Measurements from ENCODE around the gene STARD5.

Gene STARD5

GRCh38 chr15:81337713-81338157 lies 13.8 kb upstream of the STARD5 start:
- no peak overlapping the region for H3K4me3 ChIP-seq (ENCODE audit: low read length)
- no peak for DNase-seq (ENCODE audit: low read depth)
- TF ChIP-seq, protein P1, sequence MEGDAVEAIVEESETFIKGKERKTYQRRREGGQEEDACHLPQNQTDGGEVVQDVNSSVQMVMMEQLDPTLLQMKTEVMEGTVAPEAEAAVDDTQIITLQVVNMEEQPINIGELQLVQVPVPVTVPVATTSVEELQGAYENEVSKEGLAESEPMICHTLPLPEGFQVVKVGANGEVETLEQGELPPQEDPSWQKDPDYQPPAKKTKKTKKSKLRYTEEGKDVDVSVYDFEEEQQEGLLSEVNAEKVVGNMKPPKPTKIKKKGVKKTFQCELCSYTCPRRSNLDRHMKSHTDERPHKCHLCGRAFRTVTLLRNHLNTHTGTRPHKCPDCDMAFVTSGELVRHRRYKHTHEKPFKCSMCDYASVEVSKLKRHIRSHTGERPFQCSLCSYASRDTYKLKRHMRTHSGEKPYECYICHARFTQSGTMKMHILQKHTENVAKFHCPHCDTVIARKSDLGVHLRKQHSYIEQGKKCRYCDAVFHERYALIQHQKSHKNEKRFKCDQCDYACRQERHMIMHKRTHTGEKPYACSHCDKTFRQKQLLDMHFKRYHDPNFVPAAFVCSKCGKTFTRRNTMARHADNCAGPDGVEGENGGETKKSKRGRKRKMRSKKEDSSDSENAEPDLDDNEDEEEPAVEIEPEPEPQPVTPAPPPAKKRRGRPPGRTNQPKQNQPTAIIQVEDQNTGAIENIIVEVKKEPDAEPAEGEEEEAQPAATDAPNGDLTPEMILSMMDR (IDR thresholded peaks at IDR 0.05; ENCODE audit: insufficient read depth, low read depth, low read length, missing control alignments) = no peak

DNA sequence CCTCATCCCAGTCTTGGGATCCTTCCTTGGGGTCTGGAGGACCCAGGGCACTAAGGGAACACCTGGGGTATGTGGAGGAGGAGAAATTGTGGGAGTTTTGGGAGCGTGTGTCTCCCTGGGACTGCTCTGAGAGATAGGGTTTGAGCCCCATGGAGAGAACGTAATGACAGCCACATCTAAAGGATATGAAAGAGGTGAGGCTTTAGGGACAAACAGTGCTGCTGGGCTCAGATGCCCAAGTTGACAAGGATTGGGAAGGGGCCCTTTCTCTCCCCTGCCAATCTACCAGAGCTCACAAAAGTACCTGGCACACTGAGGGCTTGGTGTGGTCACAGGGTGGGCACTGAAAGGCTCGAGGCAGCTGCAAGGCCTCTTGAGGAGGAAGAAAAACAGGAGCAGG lies 13.3 kb upstream of the STARD5 start:
- TF ChIP-seq, protein P1 (IDR thresholded peaks at IDR 0.05; ENCODE audit: insufficient read depth, low read depth, low read length, missing control alignments) = no peak
- DNase-seq (ENCODE audit: low read depth) = no peak

GRCh38 chr15:81336568-81336967 lies 12.6 kb upstream of the STARD5 start:
- TF ChIP-seq, protein P1 (IDR thresholded peaks at IDR 0.05; ENCODE audit: insufficient read depth, low read depth, low read length, missing control alignments) = peak; percentile 47
- no peak overlapping the region for H3K4me3 ChIP-seq (ENCODE audit: low read length)
- DNase-seq (ENCODE audit: low read depth) = peak; percentile 46

More for the DNA sequence above, 13.3 kb upstream of the STARD5 start:
- H3K4me3 ChIP-seq (ENCODE audit: low read length) = no peak overlapping the region

DNA sequence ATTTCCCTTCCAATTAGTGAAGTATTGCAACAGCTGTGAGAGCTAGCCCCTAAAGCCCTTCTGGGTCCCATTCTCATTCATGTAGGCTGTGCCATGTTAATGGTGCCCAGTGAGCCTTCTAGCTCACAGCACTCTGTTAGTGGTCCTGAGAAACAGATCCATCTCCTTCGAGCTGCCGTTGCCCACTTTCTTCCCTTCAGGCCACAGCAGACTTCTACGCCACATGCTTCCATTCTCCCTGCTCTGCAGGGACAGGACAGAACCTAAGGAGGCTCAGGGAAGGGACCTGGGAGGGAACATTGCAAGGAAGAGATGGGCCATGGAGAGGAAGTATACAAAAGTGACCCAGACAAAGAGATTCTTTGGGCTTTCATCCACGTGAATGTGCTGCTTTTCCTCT lies 11.7 kb upstream of the STARD5 start:
- TF ChIP-seq, protein P1 (IDR thresholded peaks at IDR 0.05; ENCODE audit: insufficient read depth, low read depth, low read length, missing control alignments) = no peak
- no peak for DNase-seq (ENCODE audit: low read depth)
- no peak overlapping the region for H3K4me3 ChIP-seq (ENCODE audit: low read length)

DNA sequence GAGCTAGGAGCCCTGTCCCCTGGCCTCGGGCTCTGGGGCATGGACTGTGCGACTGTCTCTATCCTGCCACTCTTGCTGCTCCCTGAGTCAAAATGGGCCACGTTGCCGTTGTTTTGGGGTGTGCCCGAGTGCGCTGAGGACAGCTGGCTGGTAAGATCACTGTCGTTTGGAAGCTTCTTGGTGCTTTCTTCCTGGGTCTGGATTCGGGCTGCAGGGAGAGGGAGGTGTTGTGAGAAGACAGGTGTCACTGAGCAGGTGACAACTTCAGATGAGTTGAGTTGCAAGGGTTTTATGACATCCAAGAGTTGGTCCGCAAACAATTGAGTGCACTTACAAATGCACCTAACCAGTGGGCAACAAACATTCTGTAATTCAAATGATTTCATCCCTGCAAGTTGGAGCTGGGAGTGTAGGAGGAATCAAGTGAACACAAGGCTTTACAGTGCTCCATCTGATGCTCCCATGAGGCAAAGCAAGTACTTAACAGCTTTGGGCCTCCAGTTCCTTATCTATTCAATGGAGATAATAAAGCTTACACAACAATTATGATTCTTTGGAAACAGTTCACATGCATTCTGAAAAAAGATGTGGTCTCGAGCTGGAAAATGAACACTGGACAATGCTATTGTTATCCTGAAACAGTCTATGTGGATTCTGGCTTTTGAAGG lies 11.0 kb upstream of the STARD5 start:
- TF ChIP-seq, protein P1 (IDR thresholded peaks at IDR 0.05; ENCODE audit: insufficient read depth, low read depth, low read length, missing control alignments) = no peak

GRCh38 chr15:81333363-81333762 lies 9.4 kb upstream of the STARD5 start:
- no peak for DNase-seq (ENCODE audit: low read depth)
- TF ChIP-seq, protein P1 (IDR thresholded peaks at IDR 0.05; ENCODE audit: insufficient read depth, low read depth, low read length, missing control alignments) = no peak

More for the DNA sequence above, 11.0 kb upstream of the STARD5 start:
- H3K4me3 ChIP-seq (ENCODE audit: low read length) = no peak overlapping the region
- DNase-seq (ENCODE audit: low read depth) = no peak

DNA sequence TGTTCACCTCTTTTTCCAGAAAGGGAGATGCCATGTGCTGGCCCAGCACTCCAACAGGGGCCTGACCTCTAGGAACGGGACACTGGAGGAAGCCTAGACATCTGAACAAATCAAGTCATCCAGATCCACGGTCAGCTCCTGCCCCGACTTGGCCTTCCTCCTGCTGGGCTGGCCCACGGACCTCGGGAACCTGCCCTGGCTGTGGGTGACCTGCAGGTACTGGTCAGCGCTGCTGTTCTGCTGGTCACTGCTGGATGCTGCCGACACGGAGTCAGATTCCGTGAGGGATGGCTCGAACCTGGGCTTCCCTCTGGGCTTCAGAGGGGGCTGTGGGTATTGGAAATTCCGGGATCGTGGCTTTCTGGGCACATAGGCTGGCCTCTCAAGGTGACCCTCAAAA lies 8.4 kb upstream of the STARD5 start:
- TF ChIP-seq, protein P1 (IDR thresholded peaks at IDR 0.05; ENCODE audit: insufficient read depth, low read depth, low read length, missing control alignments) = no peak
- DNase-seq (ENCODE audit: low read depth) = no peak
- no peak overlapping the region for H3K4me3 ChIP-seq (ENCODE audit: low read length)

More at GRCh38 chr15:81333363-81333762, 9.4 kb upstream of the STARD5 start:
- no peak overlapping the region for H3K4me3 ChIP-seq (ENCODE audit: low read length)
